Lower lobe of right lung (tissue), 2 donors: Measurements from ENCODE around the gene NRIP1. TPM values are rescaled to one million over a fixed set of nuclear protein-coding genes. Genes with fewer than 3 reads are reported as not detected.
A peak's percentile ranks its signal among the peaks of the same experiment; 100 is the strongest.

Experiments used
- ATAC-seq, 2 donors: fragments of 200-7000 bp; cut with Tn5 transposase; one replicate each; pipeline ENCODE4 v1.9.1; 2020 to 2022; ENCODE audit warnings: mild to moderate bottlenecking in 2 of 2, moderate library complexity in 2 of 2
- DNase-seq: peaks from one replicate; pipeline ENCODE4 v3.0.0-alpha.2; 2020
- H3K27ac ChIP-seq: fragments of 200-600 bp; one replicate; pipeline ENCODE4 v1.8.0; 2022
- H3K27me3 ChIP-seq: fragments of 200-600 bp; one replicate; pipeline ENCODE4 v1.8.0; 2022; ENCODE audit warnings: low read depth
- H3K36me3 ChIP-seq: fragments of 200-600 bp; one replicate; pipeline ENCODE4 v1.8.0; 2022; ENCODE audit warnings: mild to moderate bottlenecking
- H3K4me1 ChIP-seq: fragments of 200-600 bp; one replicate; pipeline ENCODE4 v1.8.0; 2022
- H3K4me3 ChIP-seq: fragments of 200-600 bp; one replicate; pipeline ENCODE4 v1.8.0; 2022; ENCODE audit warnings: mild to moderate bottlenecking
- H3K9me3 ChIP-seq: fragments of 200-600 bp; one replicate; pipeline ENCODE4 v1.8.0; 2022
- CTCF ChIP-seq: fragments of 200-600 bp; IDR thresholded peaks from one replicate; pipeline ENCODE4 v1.8.0; 2022; ENCODE audit warnings: antibody characterized with exemption, mild to moderate bottlenecking
- intact Hi-C: fragments of 100-400 bp; cut with DNase I; formaldehyde crosslinking; loops from one replicate; pipeline ENCODE4 v1.11.0; 2022
- total RNA-seq: library from RNA; stranded (reverse); fragmentation: NEBNext Ultra II Directional; extraction: Animal tissue kit (Norgen Biotek cat#: 25700); gene quantifications from one replicate; pipeline ENCODE4 v1.2.1, GENCODE V29; 2021
- donor health status: DM: no; HTN: yes; CAD: no; lungs with severe emphysema.

Gene NRIP1
- total RNA-seq, 1 donor from 2014 or later, result 60.0 TPM

DNA sequence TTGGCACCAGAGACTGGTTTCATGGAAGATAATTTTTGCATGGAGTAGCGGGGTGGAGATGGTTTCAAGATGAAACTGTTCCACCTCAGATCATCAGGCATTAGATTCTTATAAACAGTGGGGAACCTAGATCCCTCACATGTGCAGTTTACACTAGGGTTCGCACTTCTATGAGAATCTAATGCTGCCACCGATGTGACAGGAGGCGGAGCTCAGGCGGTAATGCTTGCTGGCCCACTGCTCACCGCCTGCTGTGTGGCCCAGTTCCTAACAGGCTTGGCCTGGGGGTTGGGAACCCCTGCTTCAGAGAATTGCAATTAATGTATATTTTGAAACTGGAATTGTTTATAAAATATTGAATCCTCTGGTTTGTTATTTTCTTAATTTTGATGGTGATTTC lies 92.1 kb downstream of the NRIP1 start:
- DNase-seq, result no peak
- no peak for ATAC-seq
- no peak overlapping the region for H3K4me3 ChIP-seq
- no peaks in the 10 kb centered on the region for H3K9me3 ChIP-seq
- intact Hi-C loops, result no loop called here
- TF ChIP-seq CTCF, result no peak
- peaks cover 6% of the 10 kb centered on the region for H3K36me3 ChIP-seq
- H3K27me3 ChIP-seq, result no peaks in the 10 kb centered on the region
- no peaks in the 10 kb centered on the region for H3K4me1 ChIP-seq
- H3K27ac ChIP-seq, result no peak overlapping the region

GRCh38 chr21:14968821-14969220 lies 96.0 kb downstream of the NRIP1 start:
- ATAC-seq, result no peak
- Histone ChIP-seq H3K9me3 (no peaks in the 10 kb centered on the region), H3K27ac (no peak overlapping the region), H3K36me3 (peaks cover 23% of the 10 kb centered on the region), H3K27me3 (no peaks in the 10 kb centered on the region), H3K4me1 (no peaks in the 10 kb centered on the region), H3K4me3 (no peak overlapping the region)
- DNase-seq, result no peak
- TF ChIP-seq CTCF, result no peak
- intact Hi-C loops, result no loop called here

DNA sequence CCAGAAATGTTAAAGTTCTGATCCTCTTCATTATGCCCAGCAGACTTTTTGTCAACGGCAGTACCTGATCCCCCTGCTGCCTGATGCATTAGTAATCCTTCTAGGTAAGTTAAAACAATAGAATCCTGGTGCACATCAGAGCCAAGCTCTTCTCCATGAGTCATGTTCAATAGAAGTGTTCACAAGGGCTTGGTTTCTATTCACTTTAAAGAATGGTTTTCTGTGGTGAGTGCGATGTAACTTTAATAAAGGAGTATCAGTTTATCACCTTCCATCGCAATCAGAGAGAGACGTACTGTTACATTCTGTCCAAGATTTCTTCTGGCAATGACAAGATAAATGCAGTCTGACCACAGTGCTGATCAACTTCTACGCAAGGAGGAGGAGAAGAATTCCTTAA lies 96.8 kb downstream of the NRIP1 start:
- H3K36me3 ChIP-seq, result peaks cover 28% of the 10 kb centered on the region
- no peaks in the 10 kb centered on the region for H3K27me3 ChIP-seq
- no peak overlapping the region for H3K27ac ChIP-seq
- H3K4me1 ChIP-seq, result no peaks in the 10 kb centered on the region
- no peak for DNase-seq
- H3K4me3 ChIP-seq, result no peak overlapping the region
- TF ChIP-seq CTCF, result no peak
- H3K9me3 ChIP-seq, result no peaks in the 10 kb centered on the region
- intact Hi-C loops, result no loop called here
- no peak for ATAC-seq

DNA sequence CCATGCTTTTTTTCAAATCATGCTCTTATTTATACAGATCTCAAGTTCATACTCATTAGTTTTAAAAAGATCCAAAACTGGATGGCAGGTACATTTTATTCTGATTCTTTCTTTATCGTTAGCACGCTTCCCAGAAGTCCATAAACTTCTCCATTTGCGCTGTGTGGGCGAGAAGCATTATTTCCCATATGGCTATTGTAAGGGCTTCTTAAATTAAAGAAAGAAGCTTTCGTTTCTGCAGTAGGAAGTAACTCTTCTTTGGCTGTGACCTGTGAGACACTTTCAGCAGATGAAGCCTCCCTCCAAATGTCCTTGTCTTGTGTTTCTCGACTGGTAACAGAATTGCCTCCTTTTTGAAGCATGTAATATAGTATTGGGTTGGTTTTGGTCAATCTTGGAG lies 100.2 kb downstream of the NRIP1 start:
- Histone ChIP-seq H3K4me1 (no peaks in the 10 kb centered on the region), H3K4me3 (no peak overlapping the region), H3K27ac (no peak overlapping the region), H3K36me3 (peaks cover 28% of the 10 kb centered on the region), H3K9me3 (no peaks in the 10 kb centered on the region), H3K27me3 (no peaks in the 10 kb centered on the region)
- intact Hi-C loops, result no loop called here
- DNase-seq, result no peak
- TF ChIP-seq CTCF, result no peak
- peak; percentile 36 to 65 for ATAC-seq

GRCh38 chr21:14962217-14962616 lies 102.6 kb downstream of the NRIP1 start:
- ATAC-seq (no peak), DNase-seq (no peak)
- no peak overlapping the region for H3K27ac ChIP-seq
- H3K9me3 ChIP-seq, result no peaks in the 10 kb centered on the region
- no peaks in the 10 kb centered on the region for H3K4me1 ChIP-seq
- no peaks in the 10 kb centered on the region for H3K27me3 ChIP-seq
- intact Hi-C loops, result no loop called here
- no peak overlapping the region for H3K4me3 ChIP-seq
- peaks cover 17% of the 10 kb centered on the region for H3K36me3 ChIP-seq
- TF ChIP-seq CTCF, result no peak

DNA sequence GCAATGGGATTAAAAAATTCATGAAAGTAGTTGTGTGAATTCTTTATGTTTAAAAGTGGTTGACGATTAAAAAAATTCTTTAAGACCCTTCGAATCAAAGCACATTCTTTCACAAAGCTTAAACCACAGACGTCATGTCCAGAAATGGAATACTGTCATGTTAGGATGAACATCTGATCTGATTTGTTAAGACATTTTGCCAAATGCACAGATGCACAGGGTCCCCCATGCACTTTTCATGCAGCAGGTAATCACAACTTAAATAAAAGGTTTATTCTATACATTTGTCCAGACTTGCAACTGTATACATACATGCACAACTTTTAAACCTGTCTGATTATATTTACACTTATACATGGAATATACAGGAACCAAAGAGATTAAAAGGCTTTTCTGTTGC lies 103.3 kb downstream of the NRIP1 start:
- Histone ChIP-seq H3K36me3 (peaks cover 10% of the 10 kb centered on the region), H3K4me1 (no peaks in the 10 kb centered on the region), H3K27ac (no peak overlapping the region), H3K9me3 (no peaks in the 10 kb centered on the region), H3K27me3 (no peaks in the 10 kb centered on the region), H3K4me3 (no peak overlapping the region)
- DNase-seq (no peak), ATAC-seq (no peak)
- no peak for TF ChIP-seq CTCF
- intact Hi-C loops, result no loop called here
